ENCODE data around the gene HOXB1. TPM values are rescaled to one million over a fixed set of nuclear protein-coding genes. Genes with fewer than 3 reads are reported as not detected.
A peak's percentile ranks its signal among the peaks of the same experiment; 100 is the strongest.
"Not testable (repeated sequence)": the region's sequence is repeated elsewhere in the genome, so short reads cannot be mapped to it uniquely, and the experiment has no call there.

HOXB1 gene
- total RNA-seq, 2 experiments from 2014 or later = not detected

- CTCF ChIA-PET = interaction anchor here (1.1 to 2.0 kb wide), 2 partner anchors 10 to 178 kb away, joined by 3 to 6 read pairs; no protein-coding TSS in a partner anchor
- POLR2A ChIA-PET = interaction anchor here (1.0 to 1.6 kb wide), 2 partner anchors 9 to 16 kb away, joined by 3 to 6 read pairs; no protein-coding TSS in a partner anchor
- no peaks in the 10 kb centered on the region for H3K36me3 Mint-ChIP-seq (ENCODE audit: low read depth)
- peaks cover 52% of the 10 kb centered on the region for H3K4me1 Mint-ChIP-seq
- peaks cover 40% of the 10 kb centered on the region for H3K27me3 Mint-ChIP-seq
- H3K9me3 Mint-ChIP-seq = no peaks in the 10 kb centered on the region
- H3K27ac Mint-ChIP-seq = no peak overlapping the region
- H3K4me3 Mint-ChIP-seq = no peak overlapping the region
- no peak for DNase-seq
Measured at GRCh38 chr17:48514477-48514876, 16.3 kb downstream of the HOXB1 start.

- POLR2A ChIA-PET = interaction anchor here (1.0 to 1.6 kb wide), 5 partner anchors 8 to 30 kb away, joined by 3 to 7 read pairs (median 6); no protein-coding TSS in a partner anchor
- DNase-seq = no peak
- H3K4me1 Mint-ChIP-seq = peaks cover 53% of the 10 kb centered on the region
- peaks cover 37% of the 10 kb centered on the region for H3K27me3 Mint-ChIP-seq
- CTCF ChIA-PET = interaction anchor here (0.6 to 2.0 kb wide), 8 partner anchors 10 to 445 kb away, joined by 3 to 7 read pairs (median 4); partner anchors contain the start of gene HOXB5
- H3K9me3 Mint-ChIP-seq = no peaks in the 10 kb centered on the region
- H3K27ac Mint-ChIP-seq = no peak overlapping the region
- no peaks in the 10 kb centered on the region for H3K36me3 Mint-ChIP-seq (ENCODE audit: low read depth)
- H3K4me3 Mint-ChIP-seq = no peak overlapping the region
Measured at GRCh38 chr17:48513666-48514455, 16.9 kb downstream of the HOXB1 start.

GRCh38 chr17:48513097-48513496 is 17.7 kb downstream of the HOXB1 start:
- no peaks in the 10 kb centered on the region for H3K36me3 Mint-ChIP-seq (ENCODE audit: low read depth)
- H3K4me3 Mint-ChIP-seq = peak overlapping the region; percentile 48
- no peak for DNase-seq
- H3K27me3 Mint-ChIP-seq = peaks cover 36% of the 10 kb centered on the region
- POLR2A ChIA-PET = interaction anchor here (1.1 to 1.6 kb wide), 4 partner anchors 8 to 30 kb away, joined by 3 to 7 read pairs (median 6); no protein-coding TSS in a partner anchor
- peak overlapping the region; percentile 59 for H3K27ac Mint-ChIP-seq
- CTCF ChIA-PET = interaction anchor here (0.6 to 2.0 kb wide), 7 partner anchors 9 to 444 kb away, joined by 3 to 7 read pairs (median 5); partner anchors contain the start of gene HOXB5
- peaks cover 56% of the 10 kb centered on the region for H3K4me1 Mint-ChIP-seq
- H3K9me3 Mint-ChIP-seq = no peaks in the 10 kb centered on the region

GRCh38 chr17:48510761-48511604 is 19.8 kb downstream of the HOXB1 start:
- Mint-ChIP-seq H3K27me3 (peaks cover 21% of the 10 kb centered on the region), H3K36me3 (ENCODE audit: low read depth) (peaks cover 2% of the 10 kb centered on the region), H3K4me3 (peak overlapping the region; percentile 58), H3K27ac (peak overlapping the region; percentile 90), H3K4me1 (peaks cover 67% of the 10 kb centered on the region), H3K9me3 (no peaks in the 10 kb centered on the region)
- peak; percentile 49 for DNase-seq
- ChIA-PET POLR2A (interaction anchor here (0.5 to 1.4 kb wide), 7 partner anchors 18 to 77 kb away, joined by 3 to 8 read pairs (median 4); no protein-coding TSS in a partner anchor), CTCF (interaction anchor here (0.7 to 2.4 kb wide), 8 partner anchors 11 to 83 kb away, joined by 3 to 14 read pairs (median 4); no protein-coding TSS in a partner anchor)

- no peak overlapping the region for H3K4me3 Mint-ChIP-seq
- CTCF ChIA-PET = interaction anchor here (1.0 to 2.4 kb wide), 4 partner anchors 10 to 82 kb away, joined by 3 to 14 read pairs (median 4); no protein-coding TSS in a partner anchor
- H3K36me3 Mint-ChIP-seq (ENCODE audit: low read depth) = peaks cover 3% of the 10 kb centered on the region
- POLR2A ChIA-PET = interaction anchor here (0.8 to 1.2 kb wide), 2 partner anchors 30 to 31 kb away, joined by 3 to 4 read pairs; no protein-coding TSS in a partner anchor
- peaks cover 73% of the 10 kb centered on the region for H3K4me1 Mint-ChIP-seq
- peak overlapping the region; percentile 90 for H3K27ac Mint-ChIP-seq
- no peaks in the 10 kb centered on the region for H3K9me3 Mint-ChIP-seq
- no peak for DNase-seq
- peaks cover 15% of the 10 kb centered on the region for H3K27me3 Mint-ChIP-seq
Measured at GRCh38 chr17:48510381-48510760, 20.4 kb downstream of the HOXB1 start.

- DNase-seq; H3K9me3 Mint-ChIP-seq; H3K27me3 Mint-ChIP-seq; H3K4me3 Mint-ChIP-seq; H3K27ac Mint-ChIP-seq; H3K36me3 Mint-ChIP-seq (ENCODE audit: low read depth): not testable (repeated sequence)
- CTCF ChIA-PET = interaction anchor here (2.4 kb wide), 1 partner anchor 17 kb away, joined by 14 read pairs; no protein-coding TSS in a partner anchor
- POLR2A ChIA-PET = interaction anchor here (1.2 kb wide), 1 partner anchor 32 kb away, joined by 3 read pairs; no protein-coding TSS in a partner anchor
- peaks cover 77% of the 10 kb centered on the region for H3K4me1 Mint-ChIP-seq
Measured at GRCh38 chr17:48509708-48510107, 21.1 kb downstream of the HOXB1 start.

GRCh38 chr17:48506246-48506645 is 24.6 kb downstream of the HOXB1 start:
- peaks cover 50% of the 10 kb centered on the region for H3K4me1 Mint-ChIP-seq
- ChIA-PET POLR2A (interaction anchor here (0.8 to 2.7 kb wide), 12 partner anchors 8 to 211 kb away, joined by 3 to 15 read pairs (median 4); no protein-coding TSS in a partner anchor), CTCF (interaction anchor here (0.7 to 3.5 kb wide), 9 partner anchors 9 to 243 kb away, joined by 3 to 22 read pairs (median 4); partner anchors contain the start of gene HOXB5)
- peak overlapping the region; percentile 71 for H3K27ac Mint-ChIP-seq
- no peak for DNase-seq
- H3K4me3 Mint-ChIP-seq = no peak overlapping the region
- peaks cover 3% of the 10 kb centered on the region for H3K36me3 Mint-ChIP-seq (ENCODE audit: low read depth)
- H3K9me3 Mint-ChIP-seq = no peaks in the 10 kb centered on the region
- peaks cover 14% of the 10 kb centered on the region for H3K27me3 Mint-ChIP-seq

GRCh38 chr17:48505788-48506187 is 25.0 kb downstream of the HOXB1 start:
- CTCF ChIA-PET = interaction anchor here (0.6 to 3.5 kb wide), 10 partner anchors 9 to 243 kb away, joined by 3 to 22 read pairs (median 4); partner anchors contain the start of gene HOXB5

GRCh38 chr17:48504953-48505352 is 25.9 kb downstream of the HOXB1 start:
- H3K4me3 Mint-ChIP-seq = no peak overlapping the region
- ChIA-PET CTCF (interaction anchor here (1.3 to 3.5 kb wide), 3 partner anchors 9 to 242 kb away, joined by 3 to 22 read pairs (median 6); no protein-coding TSS in a partner anchor), POLR2A (interaction anchor here (1.7 to 2.3 kb wide), 4 partner anchors 9 to 42 kb away, joined by 4 to 12 read pairs (median 6); no protein-coding TSS in a partner anchor)
- no peaks in the 10 kb centered on the region for H3K9me3 Mint-ChIP-seq
- no peak for DNase-seq
- H3K27me3 Mint-ChIP-seq = peaks cover 19% of the 10 kb centered on the region
- peaks cover 3% of the 10 kb centered on the region for H3K36me3 Mint-ChIP-seq (ENCODE audit: low read depth)
- H3K27ac Mint-ChIP-seq = no peak overlapping the region
- peaks cover 40% of the 10 kb centered on the region for H3K4me1 Mint-ChIP-seq

More at GRCh38 chr17:48505788-48506187, 25.0 kb downstream of the HOXB1 start:
- no peak overlapping the region for H3K4me3 Mint-ChIP-seq
- H3K36me3 Mint-ChIP-seq (ENCODE audit: low read depth) = peaks cover 3% of the 10 kb centered on the region
- POLR2A ChIA-PET = interaction anchor here (0.6 to 2.7 kb wide), 13 partner anchors 8 to 211 kb away, joined by 3 to 15 read pairs (median 3); no protein-coding TSS in a partner anchor
- DNase-seq = peak; percentile 74
- H3K9me3 Mint-ChIP-seq = no peaks in the 10 kb centered on the region
- peaks cover 46% of the 10 kb centered on the region for H3K4me1 Mint-ChIP-seq
- H3K27me3 Mint-ChIP-seq = peaks cover 14% of the 10 kb centered on the region
- H3K27ac Mint-ChIP-seq = peak overlapping the region; percentile 71

GRCh38 chr17:48503747-48504146 is 27.1 kb downstream of the HOXB1 start:
- H3K9me3 Mint-ChIP-seq = no peaks in the 10 kb centered on the region
- no peak overlapping the region for H3K27ac Mint-ChIP-seq
- DNase-seq = no peak
- H3K27me3 Mint-ChIP-seq = peaks cover 19% of the 10 kb centered on the region
- H3K4me1 Mint-ChIP-seq = peaks cover 37% of the 10 kb centered on the region
- ChIA-PET CTCF (interaction anchor here (1.1 to 3.5 kb wide), 3 partner anchors 10 to 50 kb away, joined by 3 to 22 read pairs (median 6); no protein-coding TSS in a partner anchor), POLR2A (interaction anchor here (0.8 to 1.8 kb wide), 5 partner anchors 9 to 41 kb away, joined by 3 to 7 read pairs (median 4); no protein-coding TSS in a partner anchor)
- H3K36me3 Mint-ChIP-seq (ENCODE audit: low read depth) = peaks cover 3% of the 10 kb centered on the region
- no peak overlapping the region for H3K4me3 Mint-ChIP-seq

- H3K27me3 Mint-ChIP-seq = peaks cover 26% of the 10 kb centered on the region
- H3K4me1 Mint-ChIP-seq = peaks cover 34% of the 10 kb centered on the region
- ChIA-PET CTCF (interaction anchor here (3.5 kb wide), 1 partner anchor 11 kb away, joined by 22 read pairs; no protein-coding TSS in a partner anchor), POLR2A (interaction anchor here (0.8 to 1.8 kb wide), 3 partner anchors 10 to 42 kb away, joined by 3 to 7 read pairs (median 6); no protein-coding TSS in a partner anchor)
- DNase-seq = no peak
- H3K4me3 Mint-ChIP-seq = no peak overlapping the region
- peaks cover 3% of the 10 kb centered on the region for H3K36me3 Mint-ChIP-seq (ENCODE audit: low read depth)
- H3K27ac Mint-ChIP-seq = no peak overlapping the region
- no peaks in the 10 kb centered on the region for H3K9me3 Mint-ChIP-seq
Measured at GRCh38 chr17:48502901-48503300, 27.9 kb downstream of the HOXB1 start.

GRCh38 chr17:48502312-48502711 is 28.5 kb downstream of the HOXB1 start:
- Mint-ChIP-seq H3K9me3 (no peaks in the 10 kb centered on the region), H3K4me1 (peaks cover 31% of the 10 kb centered on the region), H3K36me3 (ENCODE audit: low read depth) (peaks cover 3% of the 10 kb centered on the region), H3K27ac (no peak overlapping the region), H3K27me3 (peaks cover 32% of the 10 kb centered on the region), H3K4me3 (no peak overlapping the region)
- CTCF ChIA-PET = no interaction called here
- POLR2A ChIA-PET = no interaction called here
- DNase-seq = no peak
